Right lobe of liver (tissue), 4 donors: Measurements from ENCODE around the gene HOOK2.

Experiments used
- POLR2A ChIP-seq: fragments of 450-650 bp; IDR thresholded peaks from one replicate; pipeline ENCODE4 v1.6.1; 2017; ENCODE audit warnings: antibody characterized with exemption, mild to moderate bottlenecking
- TF ChIP-seq, protein P1 (sequence below), 4 donors: fragments of 200-600 bp in 3 of 4; fragments of 450-650 bp in 1 of 4; IDR thresholded peaks; one replicate each; pipeline versions ENCODE4 v1.5.1 to v1.8.0; 2016 to 2022; ENCODE audit warnings: antibody characterized with exemption in 4 of 4, mild to moderate bottlenecking in 2 of 4
- donor health status: DM: no; HTN: no; CAD: no.
- donor health status: DM: no; HTN: no; CAD: no.
- donor health status: DM: no; HTN: yes; CAD: no.

DNA sequence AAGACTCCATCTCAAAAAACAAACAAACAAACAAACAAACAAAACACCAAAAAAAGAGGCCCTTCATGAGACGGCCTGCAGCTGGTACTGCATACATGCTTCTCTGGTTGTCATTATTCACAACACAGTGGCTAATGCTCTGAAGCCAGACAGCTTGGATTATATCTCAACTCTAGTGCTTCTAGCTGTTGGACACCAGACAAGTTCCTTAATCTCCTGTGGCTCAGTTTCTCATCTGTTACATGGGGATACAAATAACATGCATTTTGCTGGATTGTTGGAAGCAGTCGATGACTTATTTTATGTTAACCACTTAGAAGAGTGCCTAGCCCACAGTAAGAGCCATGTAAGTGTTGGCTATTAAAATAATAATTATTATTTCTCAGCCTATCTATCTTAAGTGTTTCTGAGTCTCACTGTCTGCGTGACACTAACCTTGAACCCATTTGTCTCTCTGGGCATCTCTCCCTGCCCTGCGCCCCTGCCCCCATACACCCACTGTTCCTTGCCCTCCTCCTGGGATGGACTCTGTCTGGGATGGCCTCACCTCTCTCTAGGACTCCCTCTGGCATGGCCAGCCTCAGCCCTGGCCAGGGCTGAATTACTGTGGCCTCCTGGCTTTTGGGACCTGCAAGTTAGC, 12.8 kb upstream of the HOOK2 start:
- TF ChIP-seq, protein P1, sequence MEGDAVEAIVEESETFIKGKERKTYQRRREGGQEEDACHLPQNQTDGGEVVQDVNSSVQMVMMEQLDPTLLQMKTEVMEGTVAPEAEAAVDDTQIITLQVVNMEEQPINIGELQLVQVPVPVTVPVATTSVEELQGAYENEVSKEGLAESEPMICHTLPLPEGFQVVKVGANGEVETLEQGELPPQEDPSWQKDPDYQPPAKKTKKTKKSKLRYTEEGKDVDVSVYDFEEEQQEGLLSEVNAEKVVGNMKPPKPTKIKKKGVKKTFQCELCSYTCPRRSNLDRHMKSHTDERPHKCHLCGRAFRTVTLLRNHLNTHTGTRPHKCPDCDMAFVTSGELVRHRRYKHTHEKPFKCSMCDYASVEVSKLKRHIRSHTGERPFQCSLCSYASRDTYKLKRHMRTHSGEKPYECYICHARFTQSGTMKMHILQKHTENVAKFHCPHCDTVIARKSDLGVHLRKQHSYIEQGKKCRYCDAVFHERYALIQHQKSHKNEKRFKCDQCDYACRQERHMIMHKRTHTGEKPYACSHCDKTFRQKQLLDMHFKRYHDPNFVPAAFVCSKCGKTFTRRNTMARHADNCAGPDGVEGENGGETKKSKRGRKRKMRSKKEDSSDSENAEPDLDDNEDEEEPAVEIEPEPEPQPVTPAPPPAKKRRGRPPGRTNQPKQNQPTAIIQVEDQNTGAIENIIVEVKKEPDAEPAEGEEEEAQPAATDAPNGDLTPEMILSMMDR (IDR thresholded peaks at IDR 0.05), result no peak
- TF ChIP-seq POLR2A, result no peak
